Uterus (tissue), 2 donors: ENCODE measurements around the gene ZNF440.

Experiments
- CTCF ChIP-seq, 4 experiments: fragments of 200-600 bp in 2 of 4; fragments of 450-650 bp in 2 of 4; sonication (generic) in 2 of 4; IDR thresholded peaks; one replicate each; pipeline ENCODE4 v1.5.1; 2016 to 2019; ENCODE audit warnings: antibody characterized with exemption in 4 of 4, mild to moderate bottlenecking in 2 of 4, moderate library complexity in 1 of 4
- POLR2A ChIP-seq, 2 donors: fragments of 450-650 bp; IDR thresholded peaks; one replicate each; pipeline ENCODE4 v1.6.1; 2016; ENCODE audit warnings: antibody characterized with exemption in 2 of 2, mild to moderate bottlenecking in 1 of 2, moderate library complexity in 1 of 2

GRCh38 chr19:11769995-11770394, 44.1 kb upstream of the ZNF440 start:
- TF ChIP-seq POLR2A (IDR thresholded peaks at IDR 0.05) (no peak), CTCF (IDR thresholded peaks at IDR 0.05) (no peak)
